K562 (cell line): ENCODE results near the gene RPL39. TPM values are rescaled to one million over a fixed set of nuclear protein-coding genes. Genes with fewer than 3 reads are reported as not detected.

Experiments used
- ARID1B ChIP-seq: fragments of 450-650 bp; IDR thresholded peaks from 2 replicates; pipeline ENCODE4 v1.6.1; 2016; ENCODE audit warnings: antibody characterized with exemption, mild to moderate bottlenecking, inconsistent platforms
- BRD4 ChIP-seq: fragments of 200-600 bp; sonication (generic); IDR thresholded peaks from 2 replicates; pipeline ENCODE4 v1.6.1; 2017; ENCODE audit warnings: inconsistent platforms
- CEBPB ChIP-seq: fragments of 450-650 bp; IDR thresholded peaks from 2 replicates; pipeline ENCODE4 v1.6.1; 2016; ENCODE audit warnings: missing genetic modification characterization, missing compliant biosample characterization
- CHD1 ChIP-seq: fragments of 200-600 bp; sonication (generic); IDR thresholded peaks from one replicate; pipeline ENCODE4 v1.6.1; 2012; ENCODE audit warnings: mild to moderate bottlenecking, moderate library complexity, low read length, inconsistent platforms
- ELF2 ChIP-seq: fragments of 250-450 bp; sonication (Bioruptor Pico); IDR thresholded peaks from 2 replicates; pipeline ENCODE4 v1.5.0; 2021; ENCODE audit warnings: mild to moderate bottlenecking
- FIP1L1 ChIP-seq: fragments of 200-400 bp; formaldehyde crosslinking; IDR thresholded peaks from 2 replicates; pipeline ENCODE4 v1.6.1; 2018; ENCODE audit warnings: mild to moderate bottlenecking, low read depth, low read length; ENCODE audit not compliant: poor library complexity, severe bottlenecking
- HDAC2 ChIP-seq: fragments of 450-650 bp; IDR thresholded peaks from 2 replicates; pipeline ENCODE4 v1.6.1; 2016; ENCODE audit warnings: mild to moderate bottlenecking
- HES1 ChIP-seq: fragments of 450-650 bp; IDR thresholded peaks from 2 replicates; pipeline ENCODE4 v1.6.1; 2016; ENCODE audit warnings: low read depth, mild to moderate bottlenecking, moderate library complexity
- KAT2B ChIP-seq: IDR thresholded peaks from one replicate; pipeline ENCODE4 v1.6.1; 2012; ENCODE audit warnings: low read depth, mild to moderate bottlenecking, control low read depth, inconsistent platforms, low read length, moderate library complexity
- MITF ChIP-seq: IDR thresholded peaks from 2 replicates; pipeline ENCODE4 v1.6.1; 2014; ENCODE audit warnings: antibody characterized with exemption
- NR3C1 ChIP-seq: sonication (generic); formaldehyde crosslinking; IDR thresholded peaks from 2 replicates; pipeline ENCODE4 v1.8.1; 2022; ENCODE audit warnings: missing genetic modification reagents
- PHF8 ChIP-seq: fragments of 200-600 bp; sonication (generic); IDR thresholded peaks from 2 replicates; pipeline ENCODE4 v1.6.1; 2012; ENCODE audit warnings: mixed run types, mild to moderate bottlenecking, inconsistent platforms, low read length, moderate library complexity, borderline replicate concordance
- RAD21 ChIP-seq, 2 experiments: fragments of 250-450 bp in 1 of 2; fragments of 450-650 bp in 1 of 2; sonication (Bioruptor Pico) in 1 of 2; formaldehyde crosslinking in 1 of 2; IDR thresholded peaks in 1 of 2; conservative IDR thresholded peaks in 1 of 2; 2 replicates each; pipeline versions ENCODE4 v1.4.0 to v1.8.0; 2020 to 2022; ENCODE audit warnings: mild to moderate bottlenecking in 2 of 2, moderate library complexity in 1 of 2
- RAD51 ChIP-seq: fragments of 450-650 bp; IDR thresholded peaks from 2 replicates; pipeline ENCODE4 v1.7.1; 2016; ENCODE audit warnings: low read depth, mild to moderate bottlenecking, borderline replicate concordance
- REST ChIP-seq, 2 experiments: fragments of 450-650 bp; formaldehyde crosslinking in 1 of 2; IDR thresholded peaks; 2 replicates each; pipeline versions ENCODE4 v1.4.0 to v1.6.1; 2014 to 2020; ENCODE audit warnings: mild to moderate bottlenecking in 2 of 2, borderline replicate concordance in 1 of 2, low read depth in 1 of 2
- SP2 ChIP-seq: IDR thresholded peaks from 2 replicates; pipeline ENCODE4 v1.6.1; 2011; ENCODE audit warnings: mild to moderate bottlenecking, low read depth, low read length, moderate library complexity; ENCODE audit not compliant: poor library complexity, severe bottlenecking; ENCODE audit errors: extremely low read depth
- ZNF140 ChIP-seq: fragments of 250-450 bp; sonication (Bioruptor Pico); IDR thresholded peaks from 2 replicates; pipeline ENCODE4 v1.8.0; 2021; ENCODE audit warnings: moderate library complexity, mild to moderate bottlenecking, inconsistent platforms
- ZNF224 ChIP-seq: sonication (generic); formaldehyde crosslinking; IDR thresholded peaks from 2 replicates; pipeline ENCODE4 v1.8.0; 2022; ENCODE audit warnings: mild to moderate bottlenecking, missing genetic modification reagents
- ZNF79 ChIP-seq: fragments of 250-450 bp; sonication (Bioruptor Pico); IDR thresholded peaks from 2 replicates; pipeline ENCODE4 v1.4.0; 2020; ENCODE audit warnings: low read depth, mild to moderate bottlenecking, moderate library complexity
- polyA plus RNA-seq, 8 experiments: library from polyadenylated mRNA; depleted of rRNA in 4 of 8; stranded (reverse) in 5 of 8; unstranded in 3 of 8; fragments of >200 nt; fragmentation: Nextera tagmentation in 2 of 8; fragmentation: Illumina TruSeq in 1 of 8; extraction: Ambion mirVana in 2 of 8; extraction: Trizol in 1 of 8; gene quantifications; 2 replicates each; pipeline versions ENCODE4 v1.2.1 to v1.2.3, GENCODE V29; 2011 to 2014; ENCODE audit warnings: inconsistent platforms in 1 of 8, missing spikeins in 1 of 8
- total RNA-seq, 7 experiments: library from RNA; depleted of rRNA in 6 of 7; stranded (reverse); fragments of >200 nt in 6 of 7; fragmentation: Illumina TruSeq in 2 of 7; extraction: Trizol in 2 of 7; gene quantifications; 2 replicates each; pipeline versions ENCODE4 v1.2.1 to v1.2.3, GENCODE V29; 2011 to 2021; ENCODE audit warnings: low replicate concordance in 1 of 7

Gene RPL39
- total and polyA plus RNA-seq, 9 of the 15 experiments (the other 6 are each of a cell fraction or from before 2014, with no cell fraction given) = 1,382 to 5,043 (median 3,226) TPM

- peak; percentile 28; the same call in 1 of the 2 replicates for TF ChIP-seq RAD51
- no peak for TF ChIP-seq REST (IDR thresholded peaks at IDR 0.05; ENCODE audit: borderline replicate concordance)
- TF ChIP-seq REST (CRISPR knock-in tag; IDR thresholded peaks at IDR 0.05; ENCODE audit: low read depth) = no peak
- TF ChIP-seq ZNF224 = no peak
- no peak for TF ChIP-seq FIP1L1
- TF ChIP-seq ELF2 = no peak
- TF ChIP-seq HDAC2 = peak; percentile 98
- no peak for TF ChIP-seq KAT2B
- TF ChIP-seq ARID1B = peak; percentile 96
- TF ChIP-seq ZNF140 = no peak
- no peak for TF ChIP-seq BRD4
- TF ChIP-seq MITF = no peak
- TF ChIP-seq CHD1 = no peak
- no peak for TF ChIP-seq NR3C1
- TF ChIP-seq RAD21 (CRISPR knock-in tag; conservative IDR thresholded peaks at IDR 0.05 in 1 of 2, IDR thresholded peaks at IDR 0.05 in 1 of 2) = no peak
- no peak for TF ChIP-seq PHF8
- TF ChIP-seq SP2 = no peak
- TF ChIP-seq ZNF79 = no peak
- TF ChIP-seq CEBPB (tag) = peak; percentile 94
- peak; percentile 68; the same call in 1 of the 2 replicates for TF ChIP-seq HES1
Observed at GRCh38 chrX:119809185-119809666, 17.8 kb upstream of the RPL39 start (continued).
